Muscle layer of colon (tissue), 2 donors: ENCODE measurements around the gene TMEM134.
"Not testable (repeated sequence)": the region's sequence is repeated elsewhere in the genome, so short reads cannot be mapped to it uniquely, and the experiment has no call there.

Experiments
- H3K27ac ChIP-seq: one replicate; pipeline ENCODE4 v1.7.0; 2013; ENCODE audit warnings: low read depth, mild to moderate bottlenecking, low read length, moderate library complexity
- H3K27me3 ChIP-seq, 2 donors: one replicate each; pipeline ENCODE4 v1.7.0; 2013; ENCODE audit warnings: low read length in 2 of 2, mild to moderate bottlenecking in 2 of 2; ENCODE audit not compliant: insufficient read depth in 2 of 2, control insufficient read depth in 1 of 2
- H3K36me3 ChIP-seq: one replicate; pipeline ENCODE4 v1.7.0; 2013; ENCODE audit warnings: mild to moderate bottlenecking, low read length; ENCODE audit not compliant: insufficient read depth
- H3K4me1 ChIP-seq: one replicate; pipeline ENCODE4 v1.7.0; 2013; ENCODE audit warnings: mild to moderate bottlenecking, low read length; ENCODE audit not compliant: insufficient read depth
- H3K4me3 ChIP-seq, 2 donors: one replicate each; pipeline ENCODE4 v1.7.0; 2013; ENCODE audit warnings: low read length in 2 of 2, low read depth in 1 of 2, mild to moderate bottlenecking in 1 of 2, moderate library complexity in 1 of 2
- H3K9ac ChIP-seq: one replicate; pipeline ENCODE4 v1.7.0; 2013; ENCODE audit warnings: low read length
- H3K9me3 ChIP-seq: one replicate; pipeline ENCODE4 v1.7.0; 2013; ENCODE audit warnings: mild to moderate bottlenecking, low read length
- donor health status: abdominal sarcoma.
- donor health status: Adenocarcinoma of cecum.

Gene TMEM134

DNA sequence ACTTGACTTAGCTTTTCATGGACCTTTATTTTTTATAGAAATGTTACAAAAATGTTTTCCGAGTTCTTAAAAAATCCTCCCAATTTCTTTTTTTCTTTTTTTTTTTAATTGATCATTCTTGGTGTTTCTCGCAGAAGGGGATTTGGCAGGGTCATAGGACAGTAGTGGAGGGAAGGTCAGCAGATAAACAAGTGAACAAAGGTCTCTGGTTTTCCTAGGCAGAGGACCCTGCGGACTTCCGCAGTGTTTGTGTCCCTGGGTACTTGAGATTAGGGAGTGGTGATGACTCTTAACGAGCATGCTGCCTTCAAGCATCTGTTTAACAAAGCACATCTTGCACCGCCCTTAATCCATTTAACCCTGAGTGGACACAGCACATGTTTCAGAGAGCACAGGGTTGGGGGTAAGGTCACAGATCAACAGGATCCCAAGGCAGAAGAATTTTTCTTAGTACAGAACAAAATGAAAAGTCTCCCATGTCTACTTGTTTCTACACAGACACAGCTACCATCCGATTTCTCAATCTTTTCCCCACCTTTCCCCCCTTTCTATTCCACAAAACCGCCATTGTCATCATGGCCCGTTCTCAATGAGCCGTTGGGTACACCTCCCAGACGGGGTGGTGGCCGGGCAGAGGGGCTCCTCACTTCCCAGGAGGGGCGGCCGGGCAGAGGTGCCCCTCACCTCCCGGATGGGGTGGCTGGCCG is 8.4 kb upstream of the TMEM134 start:
- not testable (repeated sequence) for H3K4me1 ChIP-seq, H3K4me3 ChIP-seq, H3K9me3 ChIP-seq

GRCh38 chr11:67476692-67477091 is 7.6 kb upstream of the TMEM134 start:
- not testable (repeated sequence) for H3K36me3 ChIP-seq, H3K4me3 ChIP-seq, H3K9ac ChIP-seq

More for the DNA sequence above, 8.4 kb upstream of the TMEM134 start:
- H3K36me3 ChIP-seq, H3K9ac ChIP-seq, H3K27me3 ChIP-seq, H3K27ac ChIP-seq: not testable (repeated sequence)

DNA sequence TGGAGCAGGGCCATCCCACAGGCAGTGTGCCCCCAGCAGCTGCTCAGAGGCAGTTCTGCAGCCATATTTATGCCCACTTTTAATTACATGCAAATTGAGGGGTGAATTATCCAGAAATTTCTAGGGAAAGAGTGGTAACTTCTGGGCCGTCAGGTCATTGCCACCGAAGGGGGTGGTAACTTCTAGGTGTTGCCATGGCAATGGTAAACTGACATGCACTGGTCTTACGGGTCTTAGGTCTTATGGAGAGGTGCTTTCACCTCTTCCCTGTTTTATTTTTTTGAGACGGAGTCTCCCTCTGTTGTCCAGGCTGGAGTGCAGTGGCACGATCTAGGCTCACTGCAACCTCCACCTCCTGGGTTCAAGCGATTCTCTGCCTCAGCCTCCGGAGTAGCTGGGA is 3.8 kb upstream of the TMEM134 start:
- Histone ChIP-seq H3K9ac (no peak overlapping the region), H3K4me3 (no peak overlapping the region), H3K27me3 (no peaks in the 10 kb centered on the region), H3K27ac (no peak overlapping the region), H3K4me1 (peaks cover 6% of the 10 kb centered on the region), H3K9me3 (no peaks in the 10 kb centered on the region), H3K36me3 (no peaks in the 10 kb centered on the region)

More at GRCh38 chr11:67476692-67477091, 7.6 kb upstream of the TMEM134 start:
- H3K27ac ChIP-seq, H3K4me1 ChIP-seq, H3K9me3 ChIP-seq, H3K27me3 ChIP-seq: not testable (repeated sequence)

DNA sequence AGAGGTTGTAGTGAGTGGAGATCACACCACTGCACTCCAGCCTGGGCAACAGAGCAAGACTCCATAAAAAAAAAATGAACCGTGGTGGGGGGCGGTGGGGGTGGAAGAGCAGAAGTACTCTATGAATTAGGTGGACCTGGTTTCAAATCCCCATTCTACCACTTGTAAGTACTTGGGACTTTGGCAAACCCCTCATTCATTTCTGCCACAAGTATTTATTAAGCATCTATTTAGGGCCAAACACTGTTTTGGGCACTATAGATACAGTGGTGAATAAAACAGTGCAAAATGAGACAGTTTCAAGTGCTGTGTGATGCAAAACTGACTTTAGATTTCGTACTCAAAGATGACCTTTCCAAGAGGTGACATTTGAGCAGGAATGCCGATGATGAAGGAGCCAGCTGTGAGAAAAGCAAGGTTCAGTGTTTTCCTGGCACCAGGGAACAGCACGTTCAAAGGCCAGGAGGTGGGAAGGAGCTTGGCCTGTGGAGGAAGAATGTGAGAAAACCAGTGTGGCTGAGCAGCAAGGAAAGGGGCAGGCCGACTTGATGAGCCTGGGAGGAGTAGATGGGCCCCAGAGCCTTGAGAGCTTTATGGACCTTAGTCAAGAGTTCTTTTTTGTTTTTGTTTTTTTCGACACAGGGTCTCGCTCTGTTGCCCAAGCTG is 1.4 kb upstream of the TMEM134 start:
- no peaks in the 10 kb centered on the region for H3K9me3 ChIP-seq
- H3K9ac ChIP-seq, result no peak overlapping the region
- H3K27ac ChIP-seq, result no peak overlapping the region
- no peaks in the 10 kb centered on the region for H3K36me3 ChIP-seq
- H3K27me3 ChIP-seq, result no peaks in the 10 kb centered on the region
- peaks cover 20% of the 10 kb centered on the region for H3K4me1 ChIP-seq
- no peak overlapping the region for H3K4me3 ChIP-seq

DNA sequence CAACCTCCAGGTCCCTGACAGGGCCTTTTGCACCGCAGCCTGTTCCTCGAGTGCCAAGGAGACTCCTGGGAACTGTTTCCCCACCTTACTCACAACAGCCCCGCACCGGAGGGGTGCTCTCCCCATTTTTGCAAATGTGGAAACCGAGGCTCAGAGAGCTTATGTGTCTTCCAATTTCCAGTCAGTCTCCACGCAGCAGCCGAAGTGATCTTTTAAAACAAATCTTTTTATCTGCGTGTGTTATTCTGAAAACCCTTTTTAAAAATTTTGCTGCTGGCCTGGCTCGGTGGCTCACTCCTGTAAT is 409 bp upstream of the TMEM134 start:
- peak overlapping the region; percentile 37 for H3K9ac ChIP-seq
- H3K9me3 ChIP-seq, result no peaks in the 10 kb centered on the region
- H3K27me3 ChIP-seq, result no peaks in the 10 kb centered on the region
- H3K4me3 ChIP-seq, result peak overlapping the region; percentile 57 to 84
- peak overlapping the region; percentile 93 for H3K27ac ChIP-seq
- H3K4me1 ChIP-seq, result peaks cover 25% of the 10 kb centered on the region
- H3K36me3 ChIP-seq, result no peaks in the 10 kb centered on the region

GRCh38 chr11:67468456-67468758 is 644 bp downstream of the TMEM134 start:
- no peaks in the 10 kb centered on the region for H3K27me3 ChIP-seq
- no peaks in the 10 kb centered on the region for H3K36me3 ChIP-seq
- no peaks in the 10 kb centered on the region for H3K9me3 ChIP-seq
- peak overlapping the region; percentile 68 to 85 for H3K4me3 ChIP-seq
- peak overlapping the region; percentile 68 for H3K9ac ChIP-seq
- peaks cover 33% of the 10 kb centered on the region for H3K4me1 ChIP-seq
- peak overlapping the region; percentile 99 for H3K27ac ChIP-seq

- H3K4me1 ChIP-seq, result peaks cover 33% of the 10 kb centered on the region
- no peaks in the 10 kb centered on the region for H3K36me3 ChIP-seq
- no peaks in the 10 kb centered on the region for H3K27me3 ChIP-seq
- H3K9me3 ChIP-seq, result no peaks in the 10 kb centered on the region
- peak overlapping the region; percentile 68 for H3K9ac ChIP-seq
- peak overlapping the region; percentile 99 for H3K27ac ChIP-seq
- peak overlapping the region; percentile 68 to 85 for H3K4me3 ChIP-seq
Measured at GRCh38 chr11:67468056-67468455, 995 bp downstream of the TMEM134 start.

DNA sequence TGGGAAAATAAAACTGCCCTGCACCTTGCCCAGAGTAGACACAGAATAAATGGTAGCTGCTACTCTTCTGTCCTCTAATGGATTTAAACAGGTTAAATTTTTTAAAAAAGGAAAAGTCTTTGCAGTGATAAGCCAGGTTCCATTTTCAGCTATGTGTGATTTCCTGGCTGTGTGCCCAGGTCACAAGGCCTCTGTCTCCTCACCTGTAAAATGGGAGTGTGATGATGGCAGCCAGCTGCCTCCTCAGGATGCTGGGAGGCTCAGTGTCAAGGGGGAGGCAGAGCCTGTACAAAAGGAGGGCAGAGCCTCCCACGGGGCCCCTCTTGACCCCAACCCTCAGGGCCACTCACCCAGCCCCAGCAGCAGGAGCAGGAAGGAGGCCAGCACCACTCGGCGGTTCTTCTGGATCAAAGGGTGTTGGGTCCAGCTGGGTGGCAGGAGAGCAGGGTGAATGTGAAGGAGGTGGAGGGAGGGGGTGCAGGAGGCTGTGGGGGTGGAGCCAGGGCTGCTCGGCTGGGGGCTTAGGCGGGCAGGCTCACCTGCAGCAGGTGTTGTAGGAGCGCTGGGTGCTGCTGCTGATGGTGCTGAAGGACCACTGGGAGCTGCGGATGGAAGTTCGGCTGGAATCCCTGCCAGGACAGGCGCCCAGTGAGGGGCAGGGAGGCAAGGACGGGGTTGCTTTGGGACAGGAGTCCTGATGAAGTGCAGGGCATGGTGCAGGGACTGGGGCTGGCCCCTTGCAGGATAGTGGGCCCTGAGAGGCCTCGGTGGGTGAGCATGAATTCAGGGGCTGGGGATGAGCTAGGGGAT is 1.9 kb downstream of the TMEM134 start:
- no peak overlapping the region for H3K27ac ChIP-seq
- H3K36me3 ChIP-seq, result no peaks in the 10 kb centered on the region
- H3K4me3 ChIP-seq, result no peak overlapping the region
- H3K9ac ChIP-seq, result no peak overlapping the region
- H3K9me3 ChIP-seq, result no peaks in the 10 kb centered on the region
- peaks cover 33% of the 10 kb centered on the region for H3K4me1 ChIP-seq
- no peaks in the 10 kb centered on the region for H3K27me3 ChIP-seq

GRCh38 chr11:67466367-67466766 is 2.7 kb downstream of the TMEM134 start:
- peaks cover 33% of the 10 kb centered on the region for H3K4me1 ChIP-seq
- no peak overlapping the region for H3K4me3 ChIP-seq
- no peaks in the 10 kb centered on the region for H3K36me3 ChIP-seq
- no peak overlapping the region for H3K27ac ChIP-seq
- H3K27me3 ChIP-seq, result no peaks in the 10 kb centered on the region
- no peaks in the 10 kb centered on the region for H3K9me3 ChIP-seq
- no peak overlapping the region for H3K9ac ChIP-seq

DNA sequence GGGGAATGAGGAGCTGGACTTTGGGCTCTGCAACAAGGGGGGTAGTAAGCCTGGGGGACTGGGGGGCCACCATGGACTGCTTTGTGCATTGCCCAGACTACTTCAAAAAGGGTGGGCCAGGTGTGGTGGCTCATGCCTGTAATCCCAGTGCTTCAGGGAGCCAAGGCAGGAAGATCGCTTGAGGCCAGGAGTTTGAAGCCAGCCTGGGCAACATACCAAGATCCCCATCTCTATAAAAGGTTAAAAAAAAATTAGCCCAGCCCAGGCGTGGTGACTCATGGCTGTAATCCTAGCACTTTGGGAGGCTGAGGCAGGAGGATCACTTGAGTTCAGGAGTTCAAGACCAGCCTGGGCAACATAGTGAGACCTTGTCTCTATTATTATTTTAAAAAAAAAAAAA is 3.5 kb downstream of the TMEM134 start:
- Histone ChIP-seq H3K4me3 (peak overlapping the region in 1 of 2 donors; percentile 74), H3K4me1 (peaks cover 33% of the 10 kb centered on the region), H3K27ac (peak overlapping the region; percentile 84)
- not testable (repeated sequence) for H3K27me3 ChIP-seq, H3K9ac ChIP-seq, H3K9me3 ChIP-seq, H3K36me3 ChIP-seq

DNA sequence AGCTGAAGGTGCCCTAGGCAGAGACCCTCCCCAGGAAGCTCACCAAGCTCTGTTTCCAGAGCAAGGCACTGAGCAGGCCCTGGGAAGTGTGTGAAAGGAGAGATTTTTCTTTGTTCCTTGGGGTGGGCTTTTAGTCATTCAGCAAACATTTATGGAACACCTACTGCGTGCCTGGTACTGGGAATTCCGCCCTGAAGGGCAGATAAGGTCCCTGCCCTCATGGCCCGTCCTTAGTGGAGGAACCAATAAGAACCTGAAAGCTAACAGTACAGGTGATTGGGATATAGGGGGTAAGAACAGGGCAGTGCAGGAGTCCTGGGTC is 3.9 kb downstream of the TMEM134 start:
- Histone ChIP-seq H3K27ac (peak overlapping the region; percentile 84), H3K27me3 (no peaks in the 10 kb centered on the region), H3K36me3 (no peaks in the 10 kb centered on the region), H3K9ac (peak overlapping the region; percentile 80), H3K4me1 (peaks cover 33% of the 10 kb centered on the region), H3K4me3 (peak overlapping the region; percentile 38 to 74), H3K9me3 (no peaks in the 10 kb centered on the region)
